GM06990 (cell line): ENCODE measurements around the gene NES.

Experiments
- DNase-seq: peaks from one replicate; pipeline ENCODE4 v3.0.0-alpha.2; 2011; ENCODE audit not compliant: insufficient read length; ENCODE audit errors: extremely low read depth
- H3K27me3 ChIP-seq: replicated peaks from 2 replicates; pipeline ENCODE4 v1.6.0; 2011; ENCODE audit warnings: low read length; ENCODE audit not compliant: control insufficient read depth, insufficient read depth
- H3K36me3 ChIP-seq: 2 replicates; pipeline ENCODE4 v1.5.1; 2011; ENCODE audit warnings: low read length; ENCODE audit not compliant: control insufficient read depth, insufficient read depth
- H3K4me3 ChIP-seq: replicated peaks from 2 replicates; pipeline ENCODE4 v1.5.1; 2011; ENCODE audit warnings: low read depth, mild to moderate bottlenecking, control low read depth, low read length
- CTCF ChIP-seq: IDR thresholded peaks from 2 replicates; pipeline ENCODE4 v1.5.1; 2011; ENCODE audit warnings: low read length, control low read depth, mild to moderate bottlenecking, inconsistent platforms; ENCODE audit not compliant: insufficient read depth, poor library complexity, severe bottlenecking

NES gene

GRCh38 chr1:156626079-156626438 lies 51.1 kb downstream of the NES start:
- H3K36me3 ChIP-seq, result no peaks in the 10 kb centered on the region
- DNase-seq, result no peak
- no peak for TF ChIP-seq CTCF
- H3K4me3 ChIP-seq, result no peak overlapping the region
- peaks cover 2% of the 10 kb centered on the region for H3K27me3 ChIP-seq

GRCh38 chr1:156625436-156626078 lies 51.6 kb downstream of the NES start:
- peaks cover 2% of the 10 kb centered on the region for H3K27me3 ChIP-seq

GRCh38 chr1:156624814-156625435 lies 52.3 kb downstream of the NES start:
- H3K36me3 ChIP-seq, result no peaks in the 10 kb centered on the region
- TF ChIP-seq CTCF, result peak; percentile 4
- DNase-seq, result no peak
- peaks cover 2% of the 10 kb centered on the region for H3K27me3 ChIP-seq
- peak overlapping the region; percentile 8; the same call in 1 of the 2 replicates for H3K4me3 ChIP-seq

More at GRCh38 chr1:156625436-156626078, 51.6 kb downstream of the NES start:
- no peaks in the 10 kb centered on the region for H3K36me3 ChIP-seq
- TF ChIP-seq CTCF, result peak; percentile 93
- H3K4me3 ChIP-seq, result no peak overlapping the region
- DNase-seq, result peak; percentile 73

GRCh38 chr1:156623946-156624813 lies 53.0 kb downstream of the NES start:
- DNase-seq, result no peak
- peak; percentile 70 for TF ChIP-seq CTCF
- H3K36me3 ChIP-seq, result no peaks in the 10 kb centered on the region
- H3K4me3 ChIP-seq, result peak overlapping the region; percentile 35
- H3K27me3 ChIP-seq, result peaks cover 2% of the 10 kb centered on the region

GRCh38 chr1:156622581-156623297 lies 54.5 kb downstream of the NES start:
- Histone ChIP-seq H3K27me3 (peaks cover 2% of the 10 kb centered on the region), H3K36me3 (no peaks in the 10 kb centered on the region), H3K4me3 (no peak overlapping the region)
- DNase-seq, result no peak
- no peak for TF ChIP-seq CTCF
